ENCODE results near the gene CCDC179. TPM values are rescaled to one million over a fixed set of nuclear protein-coding genes. Genes with fewer than 3 reads are reported as not detected.

Gene CCDC179
- total RNA-seq, 1 experiment from 2014 or later, result not detected

DNA sequence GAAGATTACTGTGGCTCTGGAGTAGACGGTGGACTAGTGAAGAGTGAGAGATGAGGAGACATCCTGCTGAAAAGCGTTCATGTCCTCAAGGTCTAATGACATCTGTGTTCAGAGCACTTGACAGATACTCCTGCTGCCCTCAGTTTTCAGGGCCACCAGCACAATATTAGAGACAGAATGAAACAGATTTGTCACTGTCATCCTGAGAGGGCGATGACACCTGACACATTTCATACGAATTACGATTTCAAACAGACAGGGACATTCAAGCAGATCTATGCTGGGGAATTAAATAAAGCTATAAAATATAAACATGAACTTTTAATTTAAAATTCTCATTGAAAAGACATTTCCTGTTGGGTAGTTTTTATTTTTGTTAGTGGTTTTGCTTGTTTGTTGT lies 59.8 kb downstream of the CCDC179 start:
- Histone ChIP-seq H3K4me1 (replicated peaks; ENCODE audit: insufficient read depth) (no peaks in the 10 kb centered on the region), H3K36me3 (ENCODE audit: low read depth) (no peaks in the 10 kb centered on the region), H3K4me3 (no peak overlapping the region), H3K9me2 (ENCODE audit: insufficient read depth) (no peaks in the 10 kb centered on the region), H3K4me2 (no peak overlapping the region), H3K27ac (no peak overlapping the region), H4K20me1 (ENCODE audit: insufficient read depth) (no peaks in the 10 kb centered on the region), H2AFZ (no peak overlapping the region), H3K27me3 (ENCODE audit: insufficient read depth, low read depth) (no peaks in the 10 kb centered on the region), H3K79me2 (ENCODE audit: low read depth) (no peaks in the 10 kb centered on the region), H3F3A (ENCODE audit: insufficient read depth, low read depth) (no peaks in the 10 kb centered on the region), H3K9me3 (ENCODE audit: insufficient read depth, low read depth) (no peaks in the 10 kb centered on the region)
- no TSS peak for BruUV-seq (replicated peaks)
- intact Hi-C loops (cut with micrococcal nuclease; ENCODE audit: unreplicated experiment), result no loop called here
- POLR2A ChIA-PET (ENCODE audit: unreplicated experiment), result no interaction called here
- TF ChIP-seq CTCF (conservative IDR thresholded peaks at IDR 0.05), result no peak
- TF ChIP-seq EZH2 (IDR thresholded peaks at IDR 0.05; ENCODE audit: low read depth), result no peak
- DNase-seq, result no peak
- CTCF ChIA-PET, result no interaction called here

- Histone ChIP-seq H2AFZ (no peak overlapping the region; the same call in 1 of the 2 replicates), H3K36me3 (ENCODE audit: low read depth) (no peaks in the 10 kb centered on the region), H3K9me3 (ENCODE audit: insufficient read depth, low read depth) (no peaks in the 10 kb centered on the region), H3K27me3 (ENCODE audit: insufficient read depth, low read depth) (no peaks in the 10 kb centered on the region), H3F3A (ENCODE audit: insufficient read depth, low read depth) (no peaks in the 10 kb centered on the region), H3K4me2 (no peak overlapping the region), H3K9me2 (ENCODE audit: insufficient read depth) (no peaks in the 10 kb centered on the region), H3K79me2 (ENCODE audit: low read depth) (no peaks in the 10 kb centered on the region), H3K4me1 (replicated peaks; ENCODE audit: insufficient read depth) (no peaks in the 10 kb centered on the region), H4K20me1 (ENCODE audit: insufficient read depth) (no peaks in the 10 kb centered on the region), H3K27ac (no peak overlapping the region), H3K4me3 (no peak overlapping the region)
- POLR2A ChIA-PET (ENCODE audit: unreplicated experiment), result no interaction called here
- BruUV-seq (replicated peaks), result no TSS peak
- CTCF ChIA-PET, result no interaction called here
- no peak for DNase-seq
- TF ChIP-seq EZH2 (IDR thresholded peaks at IDR 0.05; ENCODE audit: low read depth) (no peak), CTCF (conservative IDR thresholded peaks at IDR 0.05) (no peak)
- intact Hi-C loops (cut with micrococcal nuclease; ENCODE audit: unreplicated experiment), result no loop called here
Observed at GRCh38 chr11:22798901-22799300, 61.4 kb downstream of the CCDC179 start.

DNA sequence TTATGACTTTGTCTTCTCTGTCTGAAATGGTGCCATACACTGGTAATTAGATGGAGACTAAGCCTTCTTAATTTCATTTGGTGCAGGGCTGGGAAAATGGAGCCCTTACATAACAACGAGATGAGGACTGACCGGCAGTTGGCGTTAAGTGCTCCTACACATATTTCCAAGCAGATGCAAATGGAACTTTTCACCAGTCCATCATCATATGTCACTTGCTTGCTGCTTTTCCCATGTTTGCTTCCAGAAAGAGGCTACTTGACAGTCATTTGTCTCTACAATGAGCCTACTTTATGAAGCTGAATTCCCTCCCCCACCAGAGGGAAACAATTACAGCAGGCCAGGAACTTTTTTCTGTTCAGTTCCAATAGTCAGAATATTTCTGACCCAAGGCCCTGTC lies 63.2 kb downstream of the CCDC179 start:
- no peaks in the 10 kb centered on the region for H3K27me3 ChIP-seq (ENCODE audit: insufficient read depth, low read depth)
- ChIA-PET CTCF (no interaction called here), POLR2A (ENCODE audit: unreplicated experiment) (no interaction called here)
- intact Hi-C loops (cut with micrococcal nuclease; ENCODE audit: unreplicated experiment), result no loop called here
- H3K4me1 ChIP-seq (replicated peaks; ENCODE audit: insufficient read depth), result 0 out of 2 replicates have a peak, but pooled peaks cover 5% of the 10 kb centered on the region
- no peaks in the 10 kb centered on the region for H3K79me2 ChIP-seq (ENCODE audit: low read depth)
- H3K36me3 ChIP-seq (ENCODE audit: low read depth), result no peaks in the 10 kb centered on the region
- no peak for TF ChIP-seq EZH2 (IDR thresholded peaks at IDR 0.05; ENCODE audit: low read depth)
- TF ChIP-seq CTCF (conservative IDR thresholded peaks at IDR 0.05), result no peak
- no peak overlapping the region for H3K27ac ChIP-seq
- no TSS peak for BruUV-seq (replicated peaks)
- DNase-seq, result no peak
- no peaks in the 10 kb centered on the region for H3F3A ChIP-seq (ENCODE audit: insufficient read depth, low read depth)
- H3K9me3 ChIP-seq (ENCODE audit: insufficient read depth, low read depth), result no peaks in the 10 kb centered on the region
- no peak overlapping the region for H2AFZ ChIP-seq
- no peak overlapping the region for H3K4me3 ChIP-seq
- no peak overlapping the region for H3K4me2 ChIP-seq
- H4K20me1 ChIP-seq (ENCODE audit: insufficient read depth), result no peaks in the 10 kb centered on the region
- H3K9me2 ChIP-seq (ENCODE audit: insufficient read depth), result no peaks in the 10 kb centered on the region

Other genes with a start within 250 kb of the CCDC179 start
- 8.0 and 8.3 TPM in 2 replicates for gene FANCF, start 234.7 kb downstream of the CCDC179 start, total RNA-seq (2021)
- 2.8 and 3.2 TPM in 2 replicates for gene GAS2, start 193.9 kb downstream of the CCDC179 start, total RNA-seq (2021)
- gene SVIP, start 30.7 kb downstream of the CCDC179 start, total RNA-seq (2021), result 21.8 and 34.2 TPM in 2 replicates